ENCODE measurements around the gene PLCE1.

DNA sequence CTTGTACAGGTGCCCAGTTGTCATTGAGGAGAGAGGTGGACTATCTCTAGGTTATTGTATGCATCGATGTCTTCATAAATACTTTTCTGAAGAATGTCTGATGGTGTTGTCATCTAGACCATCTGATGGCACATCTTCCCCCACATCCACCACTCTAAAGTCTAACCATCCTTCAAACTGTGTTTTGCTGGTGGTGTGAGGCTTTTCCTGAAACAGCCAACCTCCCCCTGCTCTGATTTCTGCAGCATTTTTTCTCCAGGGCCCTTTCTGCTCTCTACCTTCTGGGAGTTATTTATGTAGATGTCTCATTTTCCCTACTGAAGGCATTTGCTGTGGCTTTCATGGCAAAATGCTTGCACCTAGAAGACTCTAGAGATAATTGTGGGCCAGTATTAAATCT is 1.5 kb downstream of the PLCE1 start:
- TF ChIP-seq, protein P1, sequence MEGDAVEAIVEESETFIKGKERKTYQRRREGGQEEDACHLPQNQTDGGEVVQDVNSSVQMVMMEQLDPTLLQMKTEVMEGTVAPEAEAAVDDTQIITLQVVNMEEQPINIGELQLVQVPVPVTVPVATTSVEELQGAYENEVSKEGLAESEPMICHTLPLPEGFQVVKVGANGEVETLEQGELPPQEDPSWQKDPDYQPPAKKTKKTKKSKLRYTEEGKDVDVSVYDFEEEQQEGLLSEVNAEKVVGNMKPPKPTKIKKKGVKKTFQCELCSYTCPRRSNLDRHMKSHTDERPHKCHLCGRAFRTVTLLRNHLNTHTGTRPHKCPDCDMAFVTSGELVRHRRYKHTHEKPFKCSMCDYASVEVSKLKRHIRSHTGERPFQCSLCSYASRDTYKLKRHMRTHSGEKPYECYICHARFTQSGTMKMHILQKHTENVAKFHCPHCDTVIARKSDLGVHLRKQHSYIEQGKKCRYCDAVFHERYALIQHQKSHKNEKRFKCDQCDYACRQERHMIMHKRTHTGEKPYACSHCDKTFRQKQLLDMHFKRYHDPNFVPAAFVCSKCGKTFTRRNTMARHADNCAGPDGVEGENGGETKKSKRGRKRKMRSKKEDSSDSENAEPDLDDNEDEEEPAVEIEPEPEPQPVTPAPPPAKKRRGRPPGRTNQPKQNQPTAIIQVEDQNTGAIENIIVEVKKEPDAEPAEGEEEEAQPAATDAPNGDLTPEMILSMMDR (conservative IDR thresholded peaks at IDR 0.05 in 1 of 2, IDR thresholded peaks at IDR 0.05 in 1 of 2; ENCODE audit: low read depth in 1 of 2, low read length in 2 of 2) = no peak
- TF ChIP-seq EZH2 (IDR thresholded peaks at IDR 0.05; ENCODE audit: low read length, missing control alignments) = no peak
